HUES6 (cell line): ENCODE results near the gene TRAM2.
"Not testable (repeated sequence)": the region's sequence is repeated elsewhere in the genome, so short reads cannot be mapped to it uniquely, and the experiment has no call there.

ENCODE experiments used
- H3K27ac ChIP-seq: 2 replicates; pipeline ENCODE4 v1.7.0; 2013; ENCODE audit warnings: low read depth, mild to moderate bottlenecking, low read length, inconsistent platforms
- H3K27me3 ChIP-seq: 2 replicates; pipeline ENCODE4 v1.6.1; 2013; ENCODE audit warnings: low read length; ENCODE audit not compliant: control insufficient read depth, insufficient read depth
- H3K36me3 ChIP-seq: 2 replicates; pipeline ENCODE4 v1.6.1; 2013; ENCODE audit warnings: low read length; ENCODE audit not compliant: control insufficient read depth, insufficient read depth
- H3K4me1 ChIP-seq: 2 replicates; pipeline ENCODE4 v1.6.1; 2013; ENCODE audit warnings: low read length; ENCODE audit not compliant: control insufficient read depth, insufficient read depth
- H3K4me3 ChIP-seq: 2 replicates; pipeline ENCODE4 v1.5.1; 2013; ENCODE audit warnings: low read depth, low read length
- H3K9ac ChIP-seq: one replicate; pipeline ENCODE4 v1.6.1; 2013; ENCODE audit warnings: mild to moderate bottlenecking, low read length
- H3K9me3 ChIP-seq: 2 replicates; pipeline ENCODE4 v1.6.1; 2013; ENCODE audit warnings: low read depth, low read length; ENCODE audit not compliant: control insufficient read depth, insufficient read depth

TRAM2 gene

DNA sequence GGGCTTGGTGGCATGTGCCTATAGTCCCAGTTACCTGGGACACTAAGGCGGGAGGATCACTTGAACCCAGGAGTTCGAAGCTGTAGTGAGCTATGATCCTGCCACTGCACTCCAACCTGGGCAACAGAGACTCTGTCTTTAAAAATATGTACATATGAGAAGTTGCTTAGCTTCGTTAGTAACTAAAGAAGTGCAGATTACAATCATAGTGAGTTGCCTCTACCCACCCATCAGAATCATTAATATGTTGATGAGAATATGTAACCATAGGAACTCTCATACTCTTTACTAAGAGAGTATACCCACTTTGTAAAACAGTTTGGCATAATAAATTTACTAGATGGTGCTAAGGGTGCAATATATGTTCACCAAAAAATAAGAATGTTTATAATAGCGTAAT lies 102.7 kb downstream of the TRAM2 start:
- H3K27ac ChIP-seq: no peak overlapping the region
- no peaks in the 10 kb centered on the region for H3K4me1 ChIP-seq
- no peaks in the 10 kb centered on the region for H3K27me3 ChIP-seq
- no peak overlapping the region for H3K4me3 ChIP-seq
- no peak overlapping the region for H3K9ac ChIP-seq
- H3K36me3 ChIP-seq: no peaks in the 10 kb centered on the region
- H3K9me3 ChIP-seq: no peaks in the 10 kb centered on the region

DNA sequence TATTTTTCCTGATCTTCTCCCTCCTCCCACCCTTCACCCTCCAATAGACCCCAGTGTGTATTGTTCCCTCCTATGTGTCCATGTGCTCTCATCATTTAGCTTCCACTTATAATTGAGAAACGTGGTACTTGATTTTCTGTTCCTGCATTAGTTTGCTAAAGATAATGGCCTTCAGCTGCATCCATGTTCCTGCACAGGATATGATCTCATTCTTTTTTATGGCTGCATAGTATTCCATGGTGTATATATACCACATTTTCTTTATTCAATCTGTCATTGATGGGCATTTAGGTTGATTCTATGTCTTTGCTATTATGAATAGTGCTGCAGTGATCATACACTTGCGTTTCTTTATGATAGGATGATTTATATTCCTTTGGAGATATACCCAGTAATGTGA lies 115.7 kb downstream of the TRAM2 start:
- H3K36me3 ChIP-seq, H3K27ac ChIP-seq, H3K9ac ChIP-seq, H3K9me3 ChIP-seq, H3K4me1 ChIP-seq, H3K27me3 ChIP-seq, H3K4me3 ChIP-seq: not testable (repeated sequence)

DNA sequence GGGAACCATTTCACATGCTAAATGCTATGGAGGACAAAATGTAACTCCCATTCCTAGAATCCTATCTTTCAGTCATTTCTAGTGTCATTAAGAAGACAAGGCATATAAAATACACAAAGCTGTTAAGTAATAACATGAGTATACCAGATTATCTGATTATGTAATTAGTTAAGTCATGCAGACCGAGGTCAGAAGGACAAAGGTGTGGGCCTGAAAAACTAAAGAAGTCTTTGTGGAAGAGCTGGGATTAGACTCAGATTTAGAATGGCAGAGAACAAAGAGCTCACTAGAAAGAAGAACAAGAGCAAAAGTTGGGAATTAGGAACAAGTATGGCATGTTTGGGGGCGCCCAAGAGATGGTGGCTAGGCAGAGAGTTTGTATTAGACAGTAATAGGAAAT lies 119.8 kb downstream of the TRAM2 start:
- H3K27me3 ChIP-seq: no peaks in the 10 kb centered on the region
- H3K4me3 ChIP-seq: no peak overlapping the region
- H3K9me3 ChIP-seq: peaks cover 4% of the 10 kb centered on the region; the same call in 1 of the 2 replicates
- H3K27ac ChIP-seq: no peak overlapping the region
- no peaks in the 10 kb centered on the region for H3K36me3 ChIP-seq
- H3K9ac ChIP-seq: no peak overlapping the region
- peaks cover 6% of the 10 kb centered on the region; the same call in 1 of the 2 replicates for H3K4me1 ChIP-seq

GRCh38 chr6:52454556-52454955 lies 122.3 kb downstream of the TRAM2 start:
- Histone ChIP-seq H3K4me1 (peaks cover 6% of the 10 kb centered on the region; the same call in 1 of the 2 replicates), H3K27me3 (no peaks in the 10 kb centered on the region), H3K9ac (no peak overlapping the region), H3K4me3 (no peak overlapping the region), H3K27ac (no peak overlapping the region), H3K36me3 (no peaks in the 10 kb centered on the region), H3K9me3 (0 out of 2 replicates have a peak, but pooled peaks cover 6% of the 10 kb centered on the region)
